OCI-LY7 (cell line): Measurements from ENCODE around the gene ADAMTS2. TPM values are rescaled to one million over a fixed set of nuclear protein-coding genes. Genes with fewer than 3 reads are reported as not detected.
A peak's percentile ranks its signal among the peaks of the same experiment; 100 is the strongest.

ENCODE experiments used
- BruUV-seq: library from RNA; stranded (reverse); fragments of 400-500 nt; replicated peaks from 2 replicates; lab custom pipeline; 2021; lab: Mats Ljungman, UMichigan
- CTCF ChIA-PET: fragments of 300-600 bp; sonication (Branson Sonifier 250); formaldehyde crosslinking; loops from one replicate; lab custom pipeline; 2022; ENCODE audit warnings: antibody characterized with exemption; ENCODE audit not compliant: unreplicated experiment; lab: Charles Lee
- POLR2A ChIA-PET: fragments of 300-600 bp; sonication (Branson Sonifier 250); formaldehyde crosslinking; loops from one replicate; lab custom pipeline; 2022; ENCODE audit warnings: antibody characterized with exemption; lab: Charles Lee
- DNase-seq: peaks from one replicate; pipeline ENCODE4 v3.0.0-alpha.2; 2015; ENCODE audit warnings: low spot score
- H2AFZ ChIP-seq: fragments of 200-600 bp; sonication (generic), shearing (Covaris generic); 2 replicates; pipeline ENCODE4 v1.6.1; 2014; ENCODE audit warnings: mild to moderate bottlenecking, antibody characterized with exemption, low read length, moderate library complexity
- H3K27ac ChIP-seq: fragments of 200-600 bp; sonication (generic); 2 replicates; pipeline ENCODE4 v1.5.1; 2014; ENCODE audit warnings: mixed run types, low read depth, mild to moderate bottlenecking, moderate library complexity, low read length, inconsistent platforms; ENCODE audit not compliant: poor library complexity, severe bottlenecking
- H3K36me3 ChIP-seq: fragments of 200-600 bp; sonication (generic); 2 replicates; pipeline ENCODE4 v1.6.1; 2014; ENCODE audit warnings: mild to moderate bottlenecking, antibody characterized with exemption, low read length, moderate library complexity, mixed read lengths; ENCODE audit not compliant: insufficient read depth
- H3K4me1 ChIP-seq: fragments of 200-600 bp; sonication (generic); 2 replicates; pipeline ENCODE4 v1.5.1; 2014; ENCODE audit warnings: mild to moderate bottlenecking, low read length; ENCODE audit not compliant: insufficient read depth, poor library complexity, severe bottlenecking
- H3K4me2 ChIP-seq: fragments of 200-600 bp; sonication (generic); 2 replicates; pipeline ENCODE4 v1.6.1; 2014; ENCODE audit warnings: mild to moderate bottlenecking, low read length
- H3K4me3 ChIP-seq: fragments of 200-600 bp; sonication (generic); 2 replicates; pipeline ENCODE4 v1.5.1; 2014; ENCODE audit warnings: mild to moderate bottlenecking, low read depth, low read length; ENCODE audit not compliant: poor library complexity, severe bottlenecking
- H3K79me2 ChIP-seq: fragments of 200-600 bp; sonication (generic); 2 replicates; pipeline ENCODE4 v1.6.1; 2016; ENCODE audit warnings: low read depth, mild to moderate bottlenecking, low read length, moderate library complexity, mixed read lengths; ENCODE audit not compliant: insufficient read depth
- H3K9me2 ChIP-seq: fragments of 200-600 bp; sonication (generic); 2 replicates; pipeline ENCODE4 v1.6.1; 2016; ENCODE audit warnings: mild to moderate bottlenecking, low read length, mixed read lengths; ENCODE audit not compliant: insufficient read depth
- H3K9me3 ChIP-seq: fragments of 200-600 bp; sonication (generic); 2 replicates; pipeline ENCODE4 v1.6.1; 2014; ENCODE audit warnings: mild to moderate bottlenecking, mixed run types, low read length, mixed read lengths
- H4K20me1 ChIP-seq: fragments of 200-600 bp; sonication (generic); 2 replicates; pipeline ENCODE4 v1.6.1; 2014; ENCODE audit warnings: mild to moderate bottlenecking, antibody characterized with exemption, low read length, moderate library complexity, mixed read lengths; ENCODE audit not compliant: insufficient read depth
- EZH2phosphoT487 ChIP-seq: fragments of 200-600 bp; sonication (generic); IDR thresholded peaks from 2 replicates; pipeline ENCODE4 v1.6.1; 2018; ENCODE audit warnings: low read depth, borderline replicate concordance, mild to moderate bottlenecking, mixed run types, antibody characterized with exemption, low read length, moderate library complexity, mixed read lengths
- intact Hi-C: fragments of 100-400 bp; cut with micrococcal nuclease; formaldehyde crosslinking; loops from one replicate; pipeline ENCODE4 v1.10.0; 2022; ENCODE audit not compliant: unreplicated experiment
- total RNA-seq, 2 experiments: library from RNA; depleted of rRNA in 1 of 2; stranded (reverse); fragments of >200 nt in 1 of 2; shearing (Covaris generic) in 1 of 2; gene quantifications; 2 replicates each; pipeline ENCODE4 v1.2.3, GENCODE V29; 2014 to 2022
- TF ChIP-seq, protein P1 (sequence below): fragments of 200-600 bp; sonication (generic); conservative IDR thresholded peaks from 2 replicates; pipeline ENCODE4 v1.5.1; 2014; ENCODE audit warnings: mild to moderate bottlenecking, antibody characterized with exemption, low read length, moderate library complexity, mixed read lengths

The ADAMTS2 gene
- total RNA-seq, 2 experiments from 2014 or later = not detected

DNA sequence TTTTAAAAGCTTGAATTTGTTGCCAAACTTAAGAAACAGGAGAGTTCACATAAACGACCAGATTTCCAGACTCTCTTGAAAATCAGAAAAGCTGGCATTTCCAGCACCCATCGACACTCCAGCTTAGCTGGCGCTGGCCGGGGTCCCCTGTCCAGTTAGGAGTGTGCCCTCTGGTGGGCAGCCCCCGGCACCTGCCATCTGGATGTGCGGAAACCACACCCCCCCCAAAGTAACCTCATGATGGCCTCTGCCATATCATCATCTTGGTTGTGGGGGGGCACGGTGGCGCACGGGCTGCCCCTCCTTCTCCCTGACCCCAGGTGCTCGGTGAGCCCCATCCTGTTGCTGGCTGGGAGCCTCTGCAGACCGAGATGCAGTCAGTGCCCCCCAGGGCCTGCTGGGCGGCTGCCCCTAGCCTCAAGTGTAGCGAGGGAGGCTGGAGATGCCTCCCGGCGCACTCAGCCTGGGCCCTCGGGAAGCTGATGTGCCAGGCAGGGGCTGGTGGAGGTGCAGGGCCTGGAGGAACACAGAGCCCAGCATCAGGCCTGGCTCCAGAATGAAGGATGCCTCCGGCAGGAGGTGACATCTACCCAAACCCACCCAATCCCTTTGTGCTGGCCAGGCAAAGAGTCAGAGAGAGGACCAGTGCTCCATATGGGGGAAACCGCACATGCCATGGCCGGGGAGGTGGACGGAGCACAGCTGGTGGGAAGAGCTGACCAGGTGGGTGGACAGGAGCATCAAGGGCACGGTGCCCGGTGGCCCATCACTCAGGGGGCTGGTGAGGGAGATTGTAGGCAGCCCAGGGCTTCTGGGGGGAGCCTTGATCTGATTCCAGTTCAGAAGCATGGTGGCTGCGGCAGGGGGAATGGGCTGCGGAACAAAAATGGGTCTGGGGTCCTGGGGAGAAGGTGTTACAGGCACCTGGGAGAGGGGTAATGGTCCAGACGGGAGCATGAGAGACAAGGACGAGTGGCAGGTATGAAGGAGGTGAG, 70.6 kb downstream of the ADAMTS2 start:
- ChIA-PET POLR2A (no interaction called here), CTCF (interaction anchor here (0.6 kb wide), 1 partner anchor 93 kb away, joined by 6 read pairs; no protein-coding TSS in a partner anchor)
- Histone ChIP-seq H4K20me1 (no peaks in the 10 kb centered on the region), H2AFZ (no peak overlapping the region), H3K4me2 (no peak overlapping the region), H3K4me1 (no peaks in the 10 kb centered on the region), H3K9me3 (no peaks in the 10 kb centered on the region), H3K4me3 (no peak overlapping the region), H3K27ac (no peak overlapping the region), H3K36me3 (no peaks in the 10 kb centered on the region), H3K9me2 (no peaks in the 10 kb centered on the region), H3K79me2 (no peaks in the 10 kb centered on the region)
- TF ChIP-seq, protein P1, sequence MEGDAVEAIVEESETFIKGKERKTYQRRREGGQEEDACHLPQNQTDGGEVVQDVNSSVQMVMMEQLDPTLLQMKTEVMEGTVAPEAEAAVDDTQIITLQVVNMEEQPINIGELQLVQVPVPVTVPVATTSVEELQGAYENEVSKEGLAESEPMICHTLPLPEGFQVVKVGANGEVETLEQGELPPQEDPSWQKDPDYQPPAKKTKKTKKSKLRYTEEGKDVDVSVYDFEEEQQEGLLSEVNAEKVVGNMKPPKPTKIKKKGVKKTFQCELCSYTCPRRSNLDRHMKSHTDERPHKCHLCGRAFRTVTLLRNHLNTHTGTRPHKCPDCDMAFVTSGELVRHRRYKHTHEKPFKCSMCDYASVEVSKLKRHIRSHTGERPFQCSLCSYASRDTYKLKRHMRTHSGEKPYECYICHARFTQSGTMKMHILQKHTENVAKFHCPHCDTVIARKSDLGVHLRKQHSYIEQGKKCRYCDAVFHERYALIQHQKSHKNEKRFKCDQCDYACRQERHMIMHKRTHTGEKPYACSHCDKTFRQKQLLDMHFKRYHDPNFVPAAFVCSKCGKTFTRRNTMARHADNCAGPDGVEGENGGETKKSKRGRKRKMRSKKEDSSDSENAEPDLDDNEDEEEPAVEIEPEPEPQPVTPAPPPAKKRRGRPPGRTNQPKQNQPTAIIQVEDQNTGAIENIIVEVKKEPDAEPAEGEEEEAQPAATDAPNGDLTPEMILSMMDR = 0 out of 2 replicates have a peak, but pooled peaks have one; percentile 19
- TF ChIP-seq EZH2phosphoT487 = no peak
- no TSS peak for BruUV-seq
- DNase-seq = no peak
- intact Hi-C loops = no loop called here

DNA sequence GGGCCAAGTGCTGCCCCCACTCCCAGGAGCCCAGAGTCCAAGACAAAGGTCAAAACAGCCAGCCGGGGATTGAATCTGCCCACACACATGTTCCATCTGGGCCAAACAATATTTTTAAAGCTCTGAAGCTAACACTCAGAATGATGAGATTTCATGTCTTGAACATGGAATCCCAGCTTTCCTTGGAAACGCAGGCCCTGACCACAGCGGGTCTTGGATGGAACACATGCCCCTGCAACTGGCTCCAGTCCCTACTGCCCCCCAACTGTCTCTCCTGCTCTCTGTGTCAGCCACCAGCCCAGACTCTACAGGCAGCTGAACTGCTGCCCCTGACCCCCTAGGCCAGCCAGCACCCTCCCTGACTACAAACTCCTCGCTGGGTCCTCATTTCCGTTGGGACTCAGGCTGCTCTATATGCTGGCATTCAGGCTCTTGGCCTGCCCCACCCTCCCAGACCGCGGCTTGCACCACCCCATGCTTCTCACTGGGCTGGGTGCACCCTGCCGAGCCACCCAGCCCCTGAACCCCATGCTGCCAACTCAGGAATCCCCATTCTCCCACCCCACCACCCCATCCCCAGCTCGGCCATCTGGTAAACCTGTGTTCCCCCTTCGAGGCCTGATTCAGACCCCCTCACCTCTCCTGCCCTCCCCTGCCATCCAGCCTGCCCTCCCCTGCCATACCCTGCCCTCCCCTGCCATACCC, 71.7 kb downstream of the ADAMTS2 start:
- Histone ChIP-seq H3K4me3 (no peak overlapping the region), H4K20me1 (no peaks in the 10 kb centered on the region), H3K79me2 (no peaks in the 10 kb centered on the region), H3K27ac (no peak overlapping the region), H3K4me1 (no peaks in the 10 kb centered on the region), H3K4me2 (no peak overlapping the region), H3K9me2 (no peaks in the 10 kb centered on the region), H2AFZ (no peak overlapping the region), H3K36me3 (no peaks in the 10 kb centered on the region), H3K9me3 (no peaks in the 10 kb centered on the region)
- DNase-seq = no peak
- POLR2A ChIA-PET = no interaction called here
- no TSS peak for BruUV-seq
- intact Hi-C loops = no loop called here
- no peak for TF ChIP-seq EZH2phosphoT487
- TF ChIP-seq, protein P1 = no peak
- CTCF ChIA-PET = interaction anchor here (0.6 kb wide), 1 partner anchor 92 kb away, joined by 6 read pairs; no protein-coding TSS in a partner anchor
